Pulmonary artery endothelial cell (primary cell): ENCODE results near the gene SVBP. TPM values are rescaled to one million over a fixed set of nuclear protein-coding genes. Genes with fewer than 3 reads are reported as not detected.

Experiments used
- DNase-seq: peaks from one replicate; pipeline ENCODE4 v3.0.0-alpha.2; 2011; ENCODE audit warnings: low read depth, low spot score
- total RNA-seq: library from RNA; depleted of rRNA; stranded (reverse); fragments of >200 nt; gene quantifications from 2 replicates; pipeline ENCODE4 v1.2.3, GENCODE V29; 2014

Gene SVBP
- total RNA-seq, 1 donor from 2014 or later: 14.0 TPM

- DNase-seq: peak; percentile 40
These were observed 51.1 kb downstream of the SVBP start for GRCh38 chr1:42765832-42766740.

GRCh38 chr1:42765269-42765668 lies 51.9 kb downstream of the SVBP start:
- no peak for DNase-seq

GRCh38 chr1:42762269-42762668 lies 54.9 kb downstream of the SVBP start:
- no peak for DNase-seq

GRCh38 chr1:42761567-42761966 lies 55.6 kb downstream of the SVBP start:
- no peak for DNase-seq

GRCh38 chr1:42759114-42759513 lies 58.1 kb downstream of the SVBP start:
- no peak for DNase-seq

- no peak for DNase-seq
These were observed 58.6 kb downstream of the SVBP start for GRCh38 chr1:42758641-42759040.

GRCh38 chr1:42757892-42758275 lies 59.3 kb downstream of the SVBP start:
- DNase-seq: no peak

Other genes starting within 250 kb of the SVBP start
- 33.7 and 39.2 TPM in 2 replicates for gene PPIH, start 159.0 kb downstream of the SVBP start, total RNA-seq
- 971 and 997 TPM in 2 replicates for gene YBX1, start 135.0 kb downstream of the SVBP start, total RNA-seq
- gene CLDN19, start 77.2 kb downstream of the SVBP start, total RNA-seq: not detected in 2 replicates
- 98.8 and 114 TPM in 2 replicates for gene P3H1, start 50.4 kb downstream of the SVBP start, total RNA-seq
- 2.6 and 4.9 TPM in 2 replicates for gene C1orf50, start 50.1 kb downstream of the SVBP start, total RNA-seq
- gene TMEM269, start 32.4 kb downstream of the SVBP start, total RNA-seq: not detected in 2 replicates
- gene ERMAP, start 275 bp downstream of the SVBP start, total RNA-seq: 5.4 and 6.1 TPM in 2 replicates
- 6.4 and 10.1 TPM in 2 replicates for gene ZNF691, start 29.2 kb upstream of the SVBP start, total RNA-seq
- 26.7 and 45.4 TPM in 2 replicates for gene SLC2A1, start 141.5 kb upstream of the SVBP start, total RNA-seq